Neutrophil (primary cell): Measurements from ENCODE around the gene ABTB2.

Source experiments
- H3K27ac ChIP-seq: fragments of 200-600 bp; sonication (generic); 2 replicates; pipeline ENCODE4 v1.5.1; 2016; ENCODE audit warnings: mild to moderate bottlenecking, moderate library complexity
- H3K27me3 ChIP-seq: fragments of 200-600 bp; sonication (generic); 2 replicates; pipeline ENCODE4 v1.6.0; 2016; ENCODE audit warnings: mild to moderate bottlenecking
- H3K36me3 ChIP-seq: fragments of 200-600 bp; sonication (generic); 2 replicates; pipeline ENCODE4 v1.5.1; 2017
- H3K4me1 ChIP-seq, 2 experiments: fragments of 200-600 bp in 1 of 2; sonication (generic) in 1 of 2; 1 replicate in 1 of 2; 2 replicates in 1 of 2; pipeline versions ENCODE4 v1.5.1 to v1.6.1; 2013 to 2016; ENCODE audit warnings: low read depth in 1 of 2, low read length in 1 of 2, mild to moderate bottlenecking in 1 of 2, moderate library complexity in 1 of 2; ENCODE audit not compliant: control insufficient read depth in 1 of 2, insufficient read depth in 1 of 2
- H3K4me3 ChIP-seq, 2 experiments: fragments of 200-600 bp in 1 of 2; sonication (generic) in 1 of 2; 1 replicate in 1 of 2; 2 replicates in 1 of 2; pipeline ENCODE4 v1.5.1; 2013 to 2016; ENCODE audit warnings: low read depth in 1 of 2, low read length in 1 of 2, mild to moderate bottlenecking in 1 of 2, moderate library complexity in 1 of 2
- H3K9me3 ChIP-seq: fragments of 200-600 bp; sonication (generic); 2 replicates; pipeline ENCODE4 v1.5.1; 2016
- TF ChIP-seq, protein P1 (sequence below): fragments of 200-600 bp; sonication (generic); IDR thresholded peaks from 2 replicates; pipeline ENCODE4 v1.5.1; 2016; ENCODE audit warnings: antibody characterized with exemption

The ABTB2 gene

DNA sequence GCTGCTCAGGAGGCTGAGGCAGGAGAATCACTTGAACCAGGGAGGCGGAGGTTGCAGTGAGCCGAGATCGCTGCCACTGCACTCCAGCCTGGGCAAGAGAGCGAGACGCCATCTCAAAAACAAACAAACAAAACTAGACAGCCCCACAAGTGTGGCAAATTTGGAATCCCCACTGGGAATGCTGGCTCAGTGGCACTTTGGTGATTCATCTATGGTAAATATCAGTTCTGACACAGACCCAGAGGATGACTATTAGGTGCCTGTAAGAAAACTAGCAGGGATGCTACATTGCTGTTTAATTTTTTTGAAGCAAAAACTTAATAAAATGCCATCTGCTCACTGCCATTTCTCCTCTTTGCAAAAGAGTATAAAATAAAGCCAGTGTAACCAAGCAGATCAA is 144.4 kb downstream of the ABTB2 start:
- TF ChIP-seq, protein P1, sequence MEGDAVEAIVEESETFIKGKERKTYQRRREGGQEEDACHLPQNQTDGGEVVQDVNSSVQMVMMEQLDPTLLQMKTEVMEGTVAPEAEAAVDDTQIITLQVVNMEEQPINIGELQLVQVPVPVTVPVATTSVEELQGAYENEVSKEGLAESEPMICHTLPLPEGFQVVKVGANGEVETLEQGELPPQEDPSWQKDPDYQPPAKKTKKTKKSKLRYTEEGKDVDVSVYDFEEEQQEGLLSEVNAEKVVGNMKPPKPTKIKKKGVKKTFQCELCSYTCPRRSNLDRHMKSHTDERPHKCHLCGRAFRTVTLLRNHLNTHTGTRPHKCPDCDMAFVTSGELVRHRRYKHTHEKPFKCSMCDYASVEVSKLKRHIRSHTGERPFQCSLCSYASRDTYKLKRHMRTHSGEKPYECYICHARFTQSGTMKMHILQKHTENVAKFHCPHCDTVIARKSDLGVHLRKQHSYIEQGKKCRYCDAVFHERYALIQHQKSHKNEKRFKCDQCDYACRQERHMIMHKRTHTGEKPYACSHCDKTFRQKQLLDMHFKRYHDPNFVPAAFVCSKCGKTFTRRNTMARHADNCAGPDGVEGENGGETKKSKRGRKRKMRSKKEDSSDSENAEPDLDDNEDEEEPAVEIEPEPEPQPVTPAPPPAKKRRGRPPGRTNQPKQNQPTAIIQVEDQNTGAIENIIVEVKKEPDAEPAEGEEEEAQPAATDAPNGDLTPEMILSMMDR = no peak
- peaks cover 4% of the 10 kb centered on the region for H3K27me3 ChIP-seq
- H3K9me3 ChIP-seq = no peaks in the 10 kb centered on the region

DNA sequence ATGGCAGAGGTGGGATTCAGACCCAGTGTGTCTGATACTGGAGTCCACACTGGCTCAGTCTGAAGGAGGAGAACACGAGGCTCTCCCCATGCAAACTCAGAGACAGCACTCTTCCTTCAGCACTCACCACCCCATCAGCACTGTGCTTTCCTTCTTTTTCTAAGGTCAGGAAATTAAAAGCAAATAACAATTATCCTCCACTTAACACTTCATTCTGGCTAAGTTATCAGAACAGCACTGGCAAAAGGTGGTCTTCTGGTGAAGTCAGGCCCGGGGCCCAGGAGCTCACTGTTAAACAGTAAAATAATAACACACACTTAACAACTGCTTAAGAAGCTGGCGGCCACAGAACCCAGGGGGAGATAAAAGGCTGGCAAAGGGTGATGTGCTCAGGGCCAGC is 145.2 kb downstream of the ABTB2 start:
- Histone ChIP-seq H3K9me3 (no peaks in the 10 kb centered on the region), H3K27me3 (peaks cover 4% of the 10 kb centered on the region), H3K4me1 (peaks cover 14 to 18% of the 10 kb centered on the region in 2 experiments), H3K4me3 (no peak overlapping the region), H3K36me3 (no peaks in the 10 kb centered on the region), H3K27ac (no peak overlapping the region)
- TF ChIP-seq, protein P1 = no peak

More for the DNA sequence above, 144.4 kb downstream of the ABTB2 start:
- H3K36me3 ChIP-seq = no peaks in the 10 kb centered on the region
- H3K4me1 ChIP-seq = peaks cover 6 to 10% of the 10 kb centered on the region in 2 experiments
- H3K27ac ChIP-seq = no peak overlapping the region
- H3K4me3 ChIP-seq = no peak overlapping the region

DNA sequence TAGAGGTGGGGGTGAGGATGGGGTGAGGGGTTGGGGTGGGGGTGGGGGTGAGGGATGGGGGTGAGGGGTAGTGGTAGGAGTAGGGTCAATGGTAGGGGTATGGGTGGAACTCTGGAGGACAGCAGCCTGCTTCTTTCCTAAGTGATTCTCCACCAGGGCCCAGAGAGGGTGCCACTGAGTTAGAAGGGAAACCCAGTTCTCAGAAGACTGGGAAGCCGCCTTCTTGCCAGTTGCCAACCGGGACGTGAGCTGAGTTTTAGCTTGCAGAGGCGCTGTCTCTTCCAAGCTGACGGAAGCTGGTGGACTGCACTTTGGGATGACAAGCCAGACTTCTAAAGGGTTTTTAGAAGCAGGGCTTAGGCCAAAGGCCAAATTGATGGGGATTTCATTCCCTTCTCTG is 148.0 kb downstream of the ABTB2 start:
- TF ChIP-seq, protein P1 = no peak
- peaks cover 24% of the 10 kb centered on the region for H3K27me3 ChIP-seq
- no peaks in the 10 kb centered on the region for H3K9me3 ChIP-seq
- H3K36me3 ChIP-seq = no peaks in the 10 kb centered on the region
- H3K4me1 ChIP-seq = peaks cover 26 to 27% of the 10 kb centered on the region in 2 experiments
- no peak overlapping the region for H3K4me3 ChIP-seq
- H3K27ac ChIP-seq = no peak overlapping the region

DNA sequence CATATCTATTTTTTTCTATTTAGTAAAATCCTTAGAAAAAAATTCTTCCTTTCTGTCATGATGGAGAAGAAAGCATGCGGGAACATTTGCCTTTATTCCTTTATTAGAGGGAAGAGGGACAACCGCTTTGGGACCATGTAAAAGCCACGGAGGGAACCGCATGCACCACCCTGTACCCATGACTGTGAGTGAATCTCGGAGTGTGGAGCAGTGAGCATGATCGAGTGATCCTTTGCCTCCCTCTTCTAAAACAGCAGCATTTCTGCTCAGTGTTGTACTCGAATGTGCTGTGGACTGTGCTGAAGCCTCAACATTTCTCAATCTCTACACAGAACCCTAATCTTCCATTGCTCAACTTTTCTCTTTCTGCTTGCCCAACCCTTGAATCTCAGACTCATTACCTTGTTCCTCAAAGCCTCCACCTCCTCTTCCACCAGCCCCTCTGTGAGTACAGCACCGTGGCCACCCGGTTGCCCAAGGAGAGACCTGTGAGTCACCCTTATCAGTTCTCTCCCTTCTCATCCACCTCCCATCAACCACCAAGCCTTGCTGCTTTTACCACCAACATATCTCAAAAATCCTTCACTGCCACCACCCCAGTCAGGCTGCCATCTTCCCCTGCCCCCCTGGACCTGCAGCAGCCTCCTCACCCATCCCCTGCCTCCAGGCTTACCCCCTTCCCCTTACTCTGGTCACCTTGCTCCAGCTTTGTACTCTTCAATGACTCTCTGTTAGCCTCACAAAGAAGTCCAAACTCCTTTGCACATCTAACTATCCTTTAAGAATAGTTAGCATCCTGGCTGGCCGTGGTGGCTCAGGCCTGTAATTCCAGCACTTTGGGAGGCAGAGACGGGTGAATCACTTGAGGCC is 149.3 kb downstream of the ABTB2 start:
- Histone ChIP-seq H3K9me3 (no peaks in the 10 kb centered on the region), H3K36me3 (no peaks in the 10 kb centered on the region), H3K27me3 (peaks cover 34% of the 10 kb centered on the region), H3K27ac (peak overlapping the region; percentile 75), H3K4me3 (peak overlapping the region in 1 of 2 experiments; percentile 12), H3K4me1 (peaks cover 27 to 28% of the 10 kb centered on the region in 2 experiments)
- TF ChIP-seq, protein P1 = no peak

DNA sequence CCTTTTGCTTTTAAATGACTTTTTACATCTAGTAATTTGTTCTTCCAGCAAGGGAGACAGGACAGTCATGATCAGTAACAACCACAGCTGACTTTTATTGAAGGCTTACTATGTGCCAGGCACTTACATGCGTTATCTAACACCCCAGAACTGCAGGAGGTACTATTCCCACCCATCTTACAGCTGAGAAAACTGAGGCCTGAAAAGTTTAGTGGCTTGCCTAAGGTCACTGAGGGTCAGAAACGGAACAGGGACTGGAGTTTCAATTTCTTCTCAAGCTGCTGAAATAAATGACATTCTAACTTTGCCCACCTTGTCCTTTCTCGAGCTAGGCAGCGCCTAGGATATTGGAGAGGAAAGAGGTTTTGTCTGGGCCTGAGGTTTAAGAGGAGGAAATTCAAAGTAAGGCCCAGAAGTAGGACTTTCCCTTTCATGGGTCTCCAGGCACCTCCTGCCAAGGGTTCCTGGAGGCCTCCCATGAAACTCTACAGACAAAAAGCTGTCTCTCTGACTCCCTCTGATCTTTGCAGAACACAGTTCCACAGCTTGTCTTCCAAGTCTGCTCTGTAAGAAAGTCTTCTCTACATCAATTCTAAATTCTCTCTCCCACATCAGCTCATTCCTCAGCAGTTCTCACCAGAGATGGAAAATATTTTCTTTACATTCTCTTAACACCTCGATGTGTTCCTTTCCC is 150.2 kb downstream of the ABTB2 start:
- Histone ChIP-seq H3K4me1 (peaks cover 32% of the 10 kb centered on the region in 2 experiments), H3K27ac (peak overlapping the region; percentile 75), H3K9me3 (no peaks in the 10 kb centered on the region), H3K36me3 (no peaks in the 10 kb centered on the region), H3K27me3 (peaks cover 34% of the 10 kb centered on the region), H3K4me3 (peak overlapping the region in 1 of 2 experiments; percentile 12)
- TF ChIP-seq, protein P1 = no peak
